ENCODE measurements around the gene NR2C2AP.

DNA sequence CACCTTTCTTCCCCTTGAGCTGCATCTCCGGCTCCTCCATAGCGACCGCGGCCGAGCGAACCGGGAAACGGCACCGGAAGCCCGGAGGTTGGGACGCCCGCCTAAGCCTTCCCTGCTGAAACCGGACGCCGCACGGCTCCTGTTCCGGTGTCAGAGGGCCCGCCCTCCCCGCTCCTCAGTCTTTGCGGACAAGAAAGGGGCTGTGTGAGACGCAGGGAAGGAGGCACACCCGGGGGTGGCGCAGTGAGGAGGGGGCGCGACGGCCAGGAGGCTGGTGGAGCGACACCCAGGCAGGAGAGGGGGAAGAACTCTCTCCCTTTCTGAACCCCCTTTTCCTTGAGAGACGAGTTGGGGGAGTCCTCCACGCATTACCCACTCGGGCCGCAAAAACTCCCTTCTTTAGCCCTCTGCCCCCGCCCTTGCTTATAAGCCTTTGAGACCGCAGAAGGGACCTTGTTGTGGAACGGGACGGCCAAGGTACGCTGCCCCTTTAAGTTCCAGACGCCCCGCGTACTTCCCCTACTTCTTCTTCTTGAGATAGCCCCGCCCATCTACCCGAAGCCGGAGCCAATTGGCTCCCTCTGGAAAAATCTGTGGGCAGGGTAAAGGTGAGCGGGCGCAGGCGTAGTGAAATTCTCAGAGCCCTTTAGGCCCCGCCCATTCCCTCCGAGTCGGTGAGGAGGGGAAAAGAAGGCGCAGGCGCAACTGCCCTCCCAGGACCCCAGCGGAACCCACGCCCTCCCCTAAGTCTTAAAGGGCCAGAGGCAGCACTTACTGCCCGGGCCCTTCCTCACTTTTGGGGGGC, 10.9 kb downstream of the NR2C2AP start, which contains the start of the genes BORCS8 and RFXANK:
- TF ChIP-seq, protein P1, sequence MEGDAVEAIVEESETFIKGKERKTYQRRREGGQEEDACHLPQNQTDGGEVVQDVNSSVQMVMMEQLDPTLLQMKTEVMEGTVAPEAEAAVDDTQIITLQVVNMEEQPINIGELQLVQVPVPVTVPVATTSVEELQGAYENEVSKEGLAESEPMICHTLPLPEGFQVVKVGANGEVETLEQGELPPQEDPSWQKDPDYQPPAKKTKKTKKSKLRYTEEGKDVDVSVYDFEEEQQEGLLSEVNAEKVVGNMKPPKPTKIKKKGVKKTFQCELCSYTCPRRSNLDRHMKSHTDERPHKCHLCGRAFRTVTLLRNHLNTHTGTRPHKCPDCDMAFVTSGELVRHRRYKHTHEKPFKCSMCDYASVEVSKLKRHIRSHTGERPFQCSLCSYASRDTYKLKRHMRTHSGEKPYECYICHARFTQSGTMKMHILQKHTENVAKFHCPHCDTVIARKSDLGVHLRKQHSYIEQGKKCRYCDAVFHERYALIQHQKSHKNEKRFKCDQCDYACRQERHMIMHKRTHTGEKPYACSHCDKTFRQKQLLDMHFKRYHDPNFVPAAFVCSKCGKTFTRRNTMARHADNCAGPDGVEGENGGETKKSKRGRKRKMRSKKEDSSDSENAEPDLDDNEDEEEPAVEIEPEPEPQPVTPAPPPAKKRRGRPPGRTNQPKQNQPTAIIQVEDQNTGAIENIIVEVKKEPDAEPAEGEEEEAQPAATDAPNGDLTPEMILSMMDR (IDR thresholded peaks at IDR 0.05; ENCODE audit: low read depth, low read length, poor library complexity, severe bottlenecking) = no peak
- TF ChIP-seq EZH2phosphoT487 (IDR thresholded peaks at IDR 0.05; ENCODE audit: borderline replicate concordance, low read length) = no peak

Data from DOHH2 (cell line).